ENCODE results near the gene NCF1.

DNA sequence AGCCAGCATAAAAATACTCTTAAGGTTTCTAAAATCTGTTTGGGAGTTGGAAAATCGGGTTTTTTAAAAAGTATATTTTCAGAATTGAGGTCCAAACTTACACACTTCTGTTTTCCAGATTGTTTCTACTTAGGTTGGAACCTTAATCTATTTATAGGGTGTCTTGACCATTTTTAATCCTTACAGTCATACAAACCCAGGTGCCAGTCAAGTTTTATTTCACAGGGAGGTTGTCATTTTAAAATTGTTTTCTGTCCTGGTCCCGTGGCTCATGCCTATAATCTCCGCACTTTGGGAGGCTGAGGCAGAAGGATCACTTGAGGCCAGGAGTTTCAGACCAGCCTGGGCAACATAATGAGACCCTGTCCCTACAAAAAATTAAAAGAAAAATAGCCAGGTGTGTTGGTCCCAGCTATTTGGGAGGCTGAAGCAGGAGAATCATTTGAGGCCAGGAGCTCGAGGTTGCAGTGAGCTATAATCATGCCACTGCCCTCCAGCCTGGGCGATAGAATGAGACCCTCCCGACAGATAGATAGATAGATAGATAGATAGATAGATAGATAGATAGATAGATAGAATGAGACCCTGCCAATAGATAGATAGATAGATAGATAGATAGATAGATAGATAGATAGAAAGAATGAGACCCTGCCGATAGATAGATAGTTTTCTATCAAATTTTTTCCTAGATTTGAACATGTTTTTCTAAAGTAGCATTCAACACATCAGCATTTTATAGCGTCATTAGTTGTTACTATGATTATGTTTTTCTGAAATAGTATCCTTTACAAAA lies 47.3 kb upstream of the NCF1 start:
- TF ChIP-seq CTCF (IDR thresholded peaks at IDR 0.05): no peak
- TF ChIP-seq POLR2AphosphoS5 (IDR thresholded peaks at IDR 0.05): no peak
- TF ChIP-seq POLR2A (IDR thresholded peaks at IDR 0.05): no peak

Data from breast epithelium (tissue), 3 donors.